Activated naive CD8-positive, alpha-beta T cell treated with anti-CD3 and anti-CD28 coated beads, Interleukin-2, amount 10 ng/mL, durations not matched to agents 7 days and 5 days (primary cell): ENCODE data around the gene MRGPRE. TPM values are rescaled to one million over a fixed set of nuclear protein-coding genes. Genes with fewer than 3 reads are reported as not detected.

Experiments
- ATAC-seq: fragments of 150-1000 bp; cut with Tn5 transposase; one replicate; pipeline ENCODE4 v1.10.0; 2021; ENCODE audit warnings: low read depth, moderate library complexity
- POLR2A ChIA-PET: fragments of 350-600 bp; sonication (Branson Sonifier 250); formaldehyde crosslinking; loops from one replicate; lab custom pipeline; 2021; ENCODE audit warnings: antibody characterized with exemption; lab: Charles Lee
- DNase-seq: peaks from one replicate; pipeline ENCODE4 v3.0.0; 2021
- H3K27ac Mint-ChIP-seq: one replicate; pipeline ENCODE4 v1.8.0; 2022; ENCODE audit warnings: mild to moderate bottlenecking, mixed read lengths
- H3K27me3 Mint-ChIP-seq: one replicate; pipeline ENCODE4 v1.8.0; 2022; ENCODE audit warnings: mild to moderate bottlenecking, moderate library complexity, mixed read lengths
- H3K36me3 Mint-ChIP-seq: one replicate; pipeline ENCODE4 v1.8.0; 2021; ENCODE audit warnings: mild to moderate bottlenecking, mixed read lengths
- H3K4me1 Mint-ChIP-seq: one replicate; pipeline ENCODE4 v1.8.0; 2021; ENCODE audit warnings: mixed read lengths
- H3K4me3 Mint-ChIP-seq: one replicate; pipeline ENCODE4 v1.8.0; 2022; ENCODE audit warnings: mild to moderate bottlenecking, moderate library complexity, mixed read lengths
- H3K9me3 Mint-ChIP-seq: one replicate; pipeline ENCODE4 v1.8.0; 2021; ENCODE audit warnings: mixed read lengths
- total RNA-seq, 2 experiments: library from RNA; stranded (reverse); gene quantifications; one replicate each; pipeline ENCODE4 v1.2.3, GENCODE V29; 2021

MRGPRE gene
- total RNA-seq, 2 experiments from 2014 or later, result not detected

GRCh38 chr11:3180869-3181268 is 51.3 kb downstream of the MRGPRE start:
- no peak for ATAC-seq
- Mint-ChIP-seq H3K36me3 (peaks cover 3% of the 10 kb centered on the region), H3K27me3 (peaks cover 5% of the 10 kb centered on the region), H3K27ac (no peak overlapping the region), H3K4me3 (no peak overlapping the region), H3K9me3 (peaks cover 6% of the 10 kb centered on the region), H3K4me1 (no peaks in the 10 kb centered on the region)
- POLR2A ChIA-PET, result no interaction called here
- DNase-seq, result no peak

- no peak for ATAC-seq
- H3K4me1 Mint-ChIP-seq, result no peaks in the 10 kb centered on the region
Observed at GRCh38 chr11:3178349-3178748, 53.9 kb downstream of the MRGPRE start.

GRCh38 chr11:3177931-3178330 is 54.3 kb downstream of the MRGPRE start:
- Mint-ChIP-seq H3K9me3 (peaks cover 8% of the 10 kb centered on the region), H3K27me3 (no peaks in the 10 kb centered on the region), H3K36me3 (peaks cover 3% of the 10 kb centered on the region), H3K4me1 (no peaks in the 10 kb centered on the region), H3K4me3 (no peak overlapping the region), H3K27ac (no peak overlapping the region)
- DNase-seq, result no peak
- POLR2A ChIA-PET, result no interaction called here
- no peak for ATAC-seq

More at GRCh38 chr11:3178349-3178748, 53.9 kb downstream of the MRGPRE start:
- Mint-ChIP-seq H3K4me3 (no peak overlapping the region), H3K36me3 (peaks cover 3% of the 10 kb centered on the region), H3K27ac (no peak overlapping the region), H3K9me3 (peaks cover 8% of the 10 kb centered on the region), H3K27me3 (no peaks in the 10 kb centered on the region)
- POLR2A ChIA-PET, result no interaction called here
- no peak for DNase-seq

Other genes with a start within 250 kb of the MRGPRE start
- gene NAP1L4, start 240.1 kb downstream of the MRGPRE start, total RNA-seq, result 100 to 1,000 TPM; 346 to 363 TPM
- gene CARS1, start 175.0 kb downstream of the MRGPRE start, total RNA-seq, result 100 to 1,000 TPM; 100 to 111 TPM
- 10 to 100 TPM; 13.0 to 13.2 TPM for gene OSBPL5, start 67.1 kb downstream of the MRGPRE start, total RNA-seq
- gene MRGPRG, start 13.6 kb downstream of the MRGPRE start, total RNA-seq, result not detected
- 10 to 100 TPM; 41.6 to 44.4 TPM for gene ZNF195, start 146.7 kb upstream of the MRGPRE start, total RNA-seq